Measurements from ENCODE around the gene LDB3.

DNA sequence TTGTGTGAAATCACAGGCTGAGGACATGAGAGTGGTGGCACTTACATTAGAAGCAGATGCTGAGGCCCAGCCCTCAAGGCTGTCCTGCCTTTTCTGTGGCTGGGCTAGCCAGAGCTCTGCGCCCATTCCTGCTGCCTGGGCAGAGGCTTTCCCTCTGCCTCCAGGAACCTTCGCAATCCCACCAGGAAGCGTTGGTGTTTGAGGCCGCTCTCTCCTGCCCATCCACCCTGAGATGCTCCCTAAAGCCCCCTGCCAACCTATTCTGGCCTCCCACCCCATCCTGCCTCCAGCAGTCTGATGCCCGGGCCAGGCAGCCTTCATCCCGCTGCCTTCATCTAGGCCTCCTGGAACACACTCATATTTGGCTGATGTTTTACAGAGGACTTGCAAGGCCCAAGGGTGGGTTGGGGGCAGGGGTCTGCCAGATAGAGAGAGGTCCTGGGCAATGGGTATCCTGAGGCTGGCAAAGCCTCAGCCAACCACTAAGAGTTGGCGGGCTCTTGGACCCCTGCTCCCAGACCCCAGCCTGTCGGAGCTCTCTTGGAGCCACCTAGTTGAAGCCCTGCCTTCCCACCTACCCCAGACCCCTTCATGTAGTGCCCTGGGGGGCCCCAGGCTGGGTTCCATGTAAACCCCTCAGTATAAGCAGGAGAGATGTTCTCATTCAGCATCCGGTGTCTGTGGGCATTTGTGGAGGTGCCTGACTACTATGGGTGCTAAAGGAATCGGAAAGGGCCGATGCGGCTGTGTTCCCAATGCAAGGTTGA, 32.7 kb downstream of the LDB3 start:
- TF ChIP-seq, protein P1, sequence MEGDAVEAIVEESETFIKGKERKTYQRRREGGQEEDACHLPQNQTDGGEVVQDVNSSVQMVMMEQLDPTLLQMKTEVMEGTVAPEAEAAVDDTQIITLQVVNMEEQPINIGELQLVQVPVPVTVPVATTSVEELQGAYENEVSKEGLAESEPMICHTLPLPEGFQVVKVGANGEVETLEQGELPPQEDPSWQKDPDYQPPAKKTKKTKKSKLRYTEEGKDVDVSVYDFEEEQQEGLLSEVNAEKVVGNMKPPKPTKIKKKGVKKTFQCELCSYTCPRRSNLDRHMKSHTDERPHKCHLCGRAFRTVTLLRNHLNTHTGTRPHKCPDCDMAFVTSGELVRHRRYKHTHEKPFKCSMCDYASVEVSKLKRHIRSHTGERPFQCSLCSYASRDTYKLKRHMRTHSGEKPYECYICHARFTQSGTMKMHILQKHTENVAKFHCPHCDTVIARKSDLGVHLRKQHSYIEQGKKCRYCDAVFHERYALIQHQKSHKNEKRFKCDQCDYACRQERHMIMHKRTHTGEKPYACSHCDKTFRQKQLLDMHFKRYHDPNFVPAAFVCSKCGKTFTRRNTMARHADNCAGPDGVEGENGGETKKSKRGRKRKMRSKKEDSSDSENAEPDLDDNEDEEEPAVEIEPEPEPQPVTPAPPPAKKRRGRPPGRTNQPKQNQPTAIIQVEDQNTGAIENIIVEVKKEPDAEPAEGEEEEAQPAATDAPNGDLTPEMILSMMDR (IDR thresholded peaks at IDR 0.05; ENCODE audit: borderline replicate concordance, extremely low read depth, low read length, poor library complexity, severe bottlenecking): no peak
- TF ChIP-seq EZH2 (IDR thresholded peaks at IDR 0.05; ENCODE audit: borderline replicate concordance, low read depth, low read length, severe bottlenecking): no peak
